ENCODE data around the gene DUXB. TPM values are rescaled to one million over a fixed set of nuclear protein-coding genes. Genes with fewer than 3 reads are reported as not detected.

The DUXB gene, protein sequence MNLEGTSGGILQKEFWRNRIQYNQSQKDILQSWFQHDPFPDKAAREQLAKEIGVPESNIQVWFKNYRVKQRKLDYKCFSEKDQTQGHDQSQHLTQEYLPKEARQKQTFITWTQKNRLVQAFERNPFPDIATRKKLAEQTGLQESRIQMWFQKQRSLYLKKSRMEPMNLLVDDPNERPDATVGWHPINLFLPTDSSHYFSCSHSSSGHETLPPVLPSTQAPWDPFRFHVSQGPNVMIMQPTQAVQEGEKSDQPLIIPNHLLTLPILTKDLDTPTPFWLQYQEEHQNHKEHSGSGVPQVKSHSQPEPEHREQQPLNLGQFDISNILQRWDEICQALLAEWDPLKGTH
- total RNA-seq (2014; rRNA removed; shearing (Covaris generic)), result not detected in 2 replicates

DNA sequence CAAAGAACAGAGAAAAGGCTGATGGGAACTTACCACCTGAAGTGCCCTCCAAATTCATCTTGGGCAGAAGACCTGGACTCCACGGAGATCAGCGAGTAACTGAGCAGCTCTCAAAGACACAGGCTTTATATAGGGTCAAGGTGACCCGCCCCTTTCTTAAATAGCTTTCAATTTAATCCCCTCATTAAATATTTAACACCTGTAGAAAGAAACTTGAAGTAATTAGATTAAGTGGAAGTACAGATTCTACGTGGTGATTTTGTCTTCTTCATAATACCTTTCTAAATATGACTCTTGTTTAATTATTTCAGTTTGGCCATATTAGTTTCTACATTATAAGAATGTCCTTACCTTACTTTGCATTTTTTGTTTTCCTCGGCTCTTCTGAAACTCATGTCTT lies at the start of gene DUXB:
Gene DUXB (minus strand): TSS at position 101 of the 400 bp plus-strand sequence. CDS start 43 bp downstream, at position 58.
- DNase-seq (ENCODE audit: low read depth), result no peak

DNA sequence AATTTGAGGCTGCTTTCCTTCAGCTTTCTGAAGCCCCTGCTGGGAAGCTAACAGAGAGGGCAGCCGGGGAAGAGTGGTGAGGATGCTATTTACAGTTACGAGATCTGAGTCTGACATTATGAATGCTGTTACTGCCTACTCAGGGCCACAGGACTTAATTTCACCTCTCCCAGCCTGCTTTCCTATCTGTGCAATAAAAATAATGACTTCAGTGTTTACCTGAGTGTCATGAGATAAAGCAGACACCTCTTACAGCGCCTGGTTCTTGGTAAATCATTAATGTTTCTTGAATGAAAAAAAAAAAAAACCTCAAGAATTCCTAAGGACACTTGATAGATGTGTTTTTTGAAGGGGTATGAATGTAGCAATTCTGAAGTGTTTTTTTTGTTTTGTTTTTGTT lies 49.3 kb upstream of the DUXB start:
- no peak for DNase-seq (ENCODE audit: low read depth)

- no peak for DNase-seq (ENCODE audit: low read depth)
Observed at GRCh38 chr16:75746359-75746758, 45.1 kb upstream of the DUXB start.

GRCh38 chr16:75745823-75746222 lies 44.6 kb upstream of the DUXB start:
- DNase-seq (ENCODE audit: low read depth), result no peak

GRCh38 chr16:75745242-75745641 lies 44.0 kb upstream of the DUXB start:
- DNase-seq (ENCODE audit: low read depth), result no peak

- no peak for DNase-seq (ENCODE audit: low read depth)
Observed at GRCh38 chr16:75742424-75743047, 41.3 kb upstream of the DUXB start.

DNA sequence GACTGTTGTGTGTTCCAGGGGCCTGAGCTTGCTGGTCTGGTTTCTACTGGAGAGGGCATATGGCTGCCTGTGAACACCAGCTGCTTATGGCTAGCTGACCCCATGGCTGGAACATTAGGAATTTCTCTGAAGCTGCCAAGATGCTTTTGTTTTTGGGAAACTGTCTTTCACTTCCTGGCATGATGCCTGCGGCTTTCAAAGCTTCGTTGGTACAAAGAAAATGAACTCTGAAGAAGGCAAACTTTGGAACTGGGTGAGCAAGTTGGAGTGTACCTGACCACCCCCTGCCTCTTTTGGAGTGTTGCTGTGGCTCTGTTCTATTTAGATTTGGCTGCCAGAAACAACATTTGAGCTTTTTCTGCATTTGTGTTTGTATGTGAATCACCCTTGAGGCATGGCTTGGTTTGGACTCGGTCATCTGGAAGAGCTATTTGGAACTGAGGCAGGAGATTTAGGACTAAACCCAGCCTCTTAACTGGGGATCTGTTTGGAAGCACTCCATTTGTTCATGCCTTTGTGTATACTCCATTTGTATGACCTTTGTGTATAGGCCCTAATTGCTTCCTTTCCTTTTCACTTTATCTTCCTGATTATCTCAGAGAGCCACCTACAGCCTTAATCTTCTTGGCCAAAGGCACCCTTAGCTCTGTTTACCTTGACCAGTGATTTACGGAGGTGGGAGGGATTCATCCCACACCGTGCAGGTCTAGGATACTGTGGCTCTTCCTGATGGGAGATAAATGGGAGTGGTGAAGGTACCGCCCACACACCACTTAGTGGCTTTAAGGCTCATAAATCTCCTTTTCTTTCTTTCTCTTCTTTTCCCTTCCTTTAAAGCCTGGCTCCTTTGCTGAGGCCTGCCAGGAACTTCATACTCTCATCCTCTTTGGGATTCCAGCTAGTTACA lies 32.3 kb upstream of the DUXB start:
- DNase-seq (ENCODE audit: low read depth), result peak; percentile 78

DNA sequence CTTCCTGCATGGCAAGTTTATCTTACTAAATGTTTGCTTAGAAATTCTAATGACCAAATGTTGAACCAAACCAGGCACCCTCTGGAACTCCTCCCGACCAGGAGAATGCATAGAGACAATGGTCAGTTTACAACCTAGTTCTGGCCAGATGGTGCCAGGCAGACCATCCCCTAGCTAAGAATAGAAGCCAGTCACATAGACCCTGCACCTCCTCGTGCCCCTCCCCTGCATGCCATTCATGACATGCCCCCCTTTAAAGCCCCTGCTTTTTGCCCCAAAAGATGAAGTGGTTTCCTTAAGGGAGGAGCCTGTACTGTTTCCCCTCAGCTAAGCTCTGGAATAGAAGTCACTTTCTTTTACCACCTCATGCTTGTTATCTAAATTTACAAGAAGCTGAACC lies 31.6 kb upstream of the DUXB start:
- no peak for DNase-seq (ENCODE audit: low read depth)

- DNase-seq (ENCODE audit: low read depth), result no peak
Observed at GRCh38 chr16:75727221-75727620, 26.0 kb upstream of the DUXB start.

GRCh38 chr16:75726390-75726789 lies 25.1 kb upstream of the DUXB start, which contains the start of gene CPHXL:
TSS of gene CPHXL (minus strand) at chr16:75726490. CDS start at chr16:75726442, 48 bp downstream.
- DNase-seq (ENCODE audit: low read depth), result no peak

GRCh38 chr16:75718452-75718851 lies 17.2 kb upstream of the DUXB start:
- DNase-seq (ENCODE audit: low read depth), result no peak

DNA sequence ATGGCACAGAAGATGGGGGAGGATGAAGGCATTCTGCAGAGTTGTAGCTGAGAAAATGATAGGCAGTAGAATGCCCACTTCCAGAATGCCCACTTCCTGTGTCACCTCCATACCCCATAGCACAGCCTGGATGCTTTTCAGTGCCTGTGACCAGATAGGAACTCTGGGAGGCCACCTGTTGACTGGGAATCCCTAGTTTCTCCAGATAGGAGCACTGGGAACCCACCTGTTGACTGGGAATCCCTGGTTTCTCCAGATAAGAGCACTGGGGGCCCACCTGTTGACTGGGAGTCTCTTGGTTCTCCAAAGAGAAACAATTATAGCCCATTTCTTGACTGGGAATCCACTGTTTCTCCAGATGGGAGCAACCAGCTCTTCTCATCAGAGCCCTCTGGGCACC lies 13.4 kb upstream of the DUXB start:
- DNase-seq (ENCODE audit: low read depth), result no peak

DNA sequence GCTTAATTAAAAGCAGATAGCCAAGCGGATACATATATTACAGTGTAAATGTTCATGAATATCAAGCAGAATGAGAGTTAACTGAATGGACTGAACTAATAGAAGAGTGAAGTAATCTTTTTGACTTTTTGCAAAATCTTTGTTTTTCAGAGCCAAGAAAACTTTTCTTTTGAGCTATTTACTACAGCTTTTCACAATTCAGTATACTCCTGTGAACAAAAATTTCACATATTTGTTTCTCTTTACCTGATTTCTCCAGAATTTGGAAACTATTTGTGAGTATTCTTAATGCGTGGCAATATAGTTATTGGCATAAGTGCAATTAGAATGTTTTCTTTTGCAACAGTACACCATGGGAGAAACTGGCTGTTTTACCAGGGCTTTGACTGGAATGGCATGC lies 9.1 kb upstream of the DUXB start:
- DNase-seq (ENCODE audit: low read depth), result no peak

DNA sequence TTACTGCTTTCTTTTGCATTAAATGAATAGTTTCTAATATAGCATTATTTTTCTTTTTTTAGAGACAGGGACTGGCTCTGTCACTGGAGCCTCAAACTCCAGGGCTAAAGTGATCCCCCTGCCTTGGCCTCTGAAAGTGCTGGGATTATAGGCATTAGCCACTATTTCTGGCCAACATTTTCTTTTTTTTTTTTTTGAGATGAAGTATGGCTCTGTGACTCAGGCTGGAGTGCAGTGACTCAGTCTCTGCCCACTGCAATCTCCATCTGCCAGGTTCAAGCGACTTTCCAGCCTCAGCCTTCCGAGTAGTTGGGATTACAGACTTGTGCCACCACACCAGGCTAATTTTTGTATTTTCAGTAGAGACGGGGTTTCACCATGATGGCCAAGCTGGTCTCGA lies 2.0 kb upstream of the DUXB start:
- DNase-seq (ENCODE audit: low read depth), result peak; percentile 65

- DNase-seq (ENCODE audit: low read depth), result peak; percentile 28
Observed at GRCh38 chr16:75702242-75702641, 981 bp upstream of the DUXB start.

- DNase-seq (ENCODE audit: low read depth), result no peak
Observed at GRCh38 chr16:75697571-75697970, 3.7 kb downstream of the DUXB start.

GRCh38 chr16:75695708-75696107 lies 5.6 kb downstream of the DUXB start:
- DNase-seq (ENCODE audit: low read depth), result peak; percentile 18

DNA sequence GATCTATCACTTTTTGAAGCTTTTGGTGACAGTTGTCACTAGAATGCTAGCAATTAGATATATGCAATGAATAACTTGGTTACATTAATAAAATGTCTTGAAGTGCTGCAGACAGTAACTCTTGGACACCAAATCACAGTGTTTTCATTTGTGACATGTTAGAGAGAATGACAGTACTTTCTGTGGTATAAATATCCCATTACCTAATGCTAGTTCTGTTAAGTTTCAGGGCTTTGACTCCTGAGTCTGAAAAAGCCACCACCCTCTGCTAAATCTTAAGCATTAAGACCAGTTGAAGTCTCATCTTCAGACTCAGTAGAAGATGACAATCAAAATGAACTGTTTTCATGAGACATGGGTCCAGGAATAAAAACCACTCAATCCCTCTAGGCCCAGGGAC lies 13.9 kb downstream of the DUXB start:
- DNase-seq (ENCODE audit: low read depth), result no peak

DNA sequence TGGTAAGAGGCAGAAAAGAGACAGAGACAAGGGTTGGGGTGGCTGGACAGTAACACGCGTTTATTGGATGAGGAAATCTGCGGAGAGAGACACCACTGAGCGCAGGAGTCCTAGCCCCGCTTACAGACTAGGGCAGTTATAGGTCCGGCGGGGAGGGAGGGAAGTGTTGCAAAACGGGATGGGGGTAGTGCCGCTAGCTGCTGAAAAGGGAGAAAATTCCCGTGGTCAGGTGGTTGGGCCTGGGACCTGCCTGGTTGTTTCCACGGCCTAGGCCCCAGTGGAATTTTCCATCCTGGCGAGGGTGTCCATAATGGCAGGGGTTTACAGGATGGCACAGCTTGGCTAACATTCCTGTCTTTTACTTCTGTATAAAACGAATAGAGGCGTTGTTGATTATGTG lies 19.0 kb downstream of the DUXB start:
- DNase-seq (ENCODE audit: low read depth), result no peak

DNA sequence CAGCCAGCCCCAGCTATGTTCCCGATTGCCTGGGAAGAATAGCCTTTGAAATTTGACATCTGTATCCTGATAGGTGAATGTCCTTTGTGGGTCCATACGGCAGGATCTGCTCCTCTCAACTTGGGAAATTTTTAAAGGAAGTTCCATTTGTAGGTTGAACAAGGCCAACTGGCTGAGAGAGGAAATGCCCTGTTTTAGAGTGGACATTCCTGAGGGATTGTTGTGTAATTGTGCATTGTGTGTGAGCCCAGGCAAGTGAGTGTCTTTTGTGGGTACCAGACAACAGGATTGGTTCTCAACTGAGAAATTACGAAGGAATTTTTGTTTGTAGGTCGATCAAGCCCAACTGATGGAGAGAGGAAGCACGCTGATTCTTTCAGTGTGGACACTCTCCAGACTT lies 21.9 kb downstream of the DUXB start:
- no peak for DNase-seq (ENCODE audit: low read depth)

DNA sequence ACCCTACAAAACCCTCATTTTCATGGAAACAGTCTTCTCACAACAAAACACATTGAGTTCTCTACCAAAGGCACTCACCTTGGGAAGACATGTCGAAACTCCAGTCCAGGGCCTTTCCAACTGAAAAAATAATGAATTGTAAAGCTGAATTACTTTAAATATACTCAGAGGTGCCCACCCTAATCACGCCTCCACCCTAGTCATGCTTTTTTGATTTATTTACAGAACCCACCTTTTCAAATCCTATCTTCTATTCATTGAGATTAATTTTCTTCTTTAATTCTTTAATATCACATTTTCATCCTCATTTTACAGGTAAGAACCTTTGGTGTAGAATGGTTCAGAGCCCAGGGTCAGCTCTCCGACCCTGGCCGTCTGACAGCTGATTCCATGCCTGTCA lies 24.4 kb downstream of the DUXB start, which contains the start of gene CPHXL2:
Gene CPHXL2 (minus strand): TSS at position 101 of the 400 bp plus-strand sequence. CDS start 10 bp downstream, at position 91.
- no peak for DNase-seq (ENCODE audit: low read depth)

DNA sequence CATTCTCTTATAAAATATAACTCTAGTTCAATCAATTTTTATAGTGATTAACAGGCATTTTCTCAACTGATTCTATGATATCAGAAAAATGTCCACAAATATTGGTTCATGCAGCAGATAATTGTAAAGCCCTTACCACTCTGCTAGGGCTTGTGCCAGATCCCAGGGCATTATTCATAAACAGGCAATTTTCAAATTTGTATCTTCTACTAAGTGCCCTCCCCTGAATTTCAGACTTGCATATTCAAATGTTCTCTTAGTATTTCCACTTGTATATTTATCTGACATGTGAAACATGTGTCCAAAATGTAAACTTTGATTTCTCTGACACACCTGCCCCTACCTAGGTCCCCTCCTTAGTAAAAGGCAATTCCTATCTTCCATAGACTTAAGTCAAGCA lies 33.8 kb downstream of the DUXB start:
- no peak for DNase-seq (ENCODE audit: low read depth)
